Activated T-helper 1 cell treated with Interleukin-2 at 50 U/mL for 16 hours (primary cell): Measurements from ENCODE around the gene USP24.

ENCODE experiments used
- DNase-seq: peaks from one replicate; pipeline ENCODE4 v3.0.0-alpha.2; 2020; ENCODE audit warnings: low read depth

USP24 gene

GRCh38 chr1:55070293-55071164 lies 144.6 kb downstream of the USP24 start:
- no peak for DNase-seq

- no peak for DNase-seq
Observed at GRCh38 chr1:55069280-55069679, 145.9 kb downstream of the USP24 start.

- no peak for DNase-seq
Observed at GRCh38 chr1:55068638-55069037, 146.5 kb downstream of the USP24 start.

GRCh38 chr1:55067914-55068313 lies 147.2 kb downstream of the USP24 start:
- no peak for DNase-seq

- no peak for DNase-seq
Observed at GRCh38 chr1:55067022-55067778, 148.0 kb downstream of the USP24 start.

- no peak for DNase-seq
Observed at GRCh38 chr1:55065648-55066047, 149.5 kb downstream of the USP24 start.

- no peak for DNase-seq
Observed at GRCh38 chr1:55064861-55065263, 150.3 kb downstream of the USP24 start.

GRCh38 chr1:55064071-55064581 lies 151.0 kb downstream of the USP24 start:
- no peak for DNase-seq

GRCh38 chr1:55063577-55063942 lies 151.6 kb downstream of the USP24 start:
- DNase-seq: no peak

- DNase-seq: no peak
Observed at GRCh38 chr1:55062801-55063576, 152.2 kb downstream of the USP24 start.

GRCh38 chr1:55061706-55062321 lies 153.3 kb downstream of the USP24 start:
- DNase-seq: no peak

GRCh38 chr1:55061000-55061705 lies 154.0 kb downstream of the USP24 start:
- no peak for DNase-seq

- DNase-seq: no peak
Observed at GRCh38 chr1:55060133-55060999, 154.8 kb downstream of the USP24 start.

- no peak for DNase-seq
Observed at GRCh38 chr1:55059302-55060132, 155.6 kb downstream of the USP24 start.

GRCh38 chr1:55057956-55058298 lies 157.2 kb downstream of the USP24 start:
- DNase-seq: no peak

- no peak for DNase-seq
Observed at GRCh38 chr1:55057270-55057955, 157.8 kb downstream of the USP24 start.

GRCh38 chr1:55056632-55056992 lies 158.6 kb downstream of the USP24 start:
- no peak for DNase-seq

GRCh38 chr1:55055951-55056631 lies 159.1 kb downstream of the USP24 start:
- DNase-seq: no peak
